ENCODE measurements around the gene PLCD3. TPM values are rescaled to one million over a fixed set of nuclear protein-coding genes. Genes with fewer than 3 reads are reported as not detected.

PLCD3 gene
- total and polyA plus RNA-seq, 10 of the 15 experiments (the other 5 are each of a cell fraction or from before 2014, with no cell fraction given): 0.02 to 1.6 (median 0.44) TPM

GRCh38 chr17:45063198-45063597 lies 69.1 kb downstream of the PLCD3 start (continued):
- TF ChIP-seq CREB1 (IDR thresholded peaks at IDR 0.05; ENCODE audit: low read depth) (peak; percentile 48; the same call in 1 of the 2 replicates), GATAD2B (conservative IDR thresholded peaks at IDR 0.05; ENCODE audit: low read depth) (peak; percentile 74; the same call in 1 of the 2 replicates), ZNF384 (IDR thresholded peaks at IDR 0.05; ENCODE audit: borderline replicate concordance, low read depth, low read length) (no peak), LARP7 (IDR thresholded peaks at IDR 0.05) (no peak), USF1 (IDR thresholded peaks at IDR 0.05; ENCODE audit: borderline replicate concordance, extremely low read length, insufficient read depth, low read depth, low read length) (no peak), PML (IDR thresholded peaks at IDR 0.05; ENCODE audit: low read length) (peak; percentile 70; the same call in 1 of the 2 replicates), DPF2 (IDR thresholded peaks at IDR 0.05) (peak; percentile 98), CBFB (IDR thresholded peaks at IDR 0.05; ENCODE audit: low read depth) (peak; percentile 61; the same call in 1 of the 2 replicates), BRCA1 (IDR thresholded peaks at IDR 0.05; ENCODE audit: low read depth, low read length) (no peak), MYB (IDR thresholded peaks at IDR 0.05; ENCODE audit: borderline replicate concordance, low read depth, low read length) (no peak), SUPT20H (IDR thresholded peaks at IDR 0.05; ENCODE audit: borderline replicate concordance, control insufficient read depth, low read depth, low read length) (no peak), RAD21 (IDR thresholded peaks at IDR 0.05; ENCODE audit: insufficient read depth, low read depth, low read length) (no peak), ZZZ3 (IDR thresholded peaks at IDR 0.05; ENCODE audit: control insufficient read depth, insufficient read length, low read depth) (no peak), RCOR1 (conservative IDR thresholded peaks at IDR 0.05; ENCODE audit: low read depth, low read length) (no peak), USF2 (IDR thresholded peaks at IDR 0.05; ENCODE audit: borderline replicate concordance, low read depth, low read length) (no peak), EP300 (IDR thresholded peaks at IDR 0.05; ENCODE audit: borderline replicate concordance in 1 of 2, control insufficient read depth in 1 of 2, low read depth in 2 of 2, low read length in 2 of 2) (peak; percentile 50 to 96; a peak in 3 of 4 replicates), NFYB (IDR thresholded peaks at IDR 0.05; ENCODE audit: insufficient read depth, low read depth, low read length) (no peak), REST (IDR thresholded peaks at IDR 0.05; ENCODE audit: low read depth, low read length) (no peak; the same call in 1 of the 2 replicates), ETV6 (conservative IDR thresholded peaks at IDR 0.05 in 1 of 2, IDR thresholded peaks at IDR 0.05 in 1 of 2; ENCODE audit: borderline replicate concordance in 1 of 2, low read depth in 1 of 2) (peak in 1 of 2 experiments; percentile 98; a peak in 2 of 4 replicates), BCL11A (IDR thresholded peaks at IDR 0.05; ENCODE audit: low read depth, low read length) (peak; percentile 97), SUZ12 (IDR thresholded peaks at IDR 0.05; ENCODE audit: unreplicated experiment) (no peak), SKIL (IDR thresholded peaks at IDR 0.05; ENCODE audit: low read depth, poor library complexity, severe bottlenecking) (peak; percentile 93), EZH2 (IDR thresholded peaks at IDR 0.05; ENCODE audit: borderline replicate concordance, control insufficient read depth, low read depth, low read length) (no peak)
